HG03064 (cell line): ENCODE results near the gene LYPD6.
"Not testable (repeated sequence)": the region's sequence is repeated elsewhere in the genome, so short reads cannot be mapped to it uniquely, and the experiment has no call there.

Experiments
- ATAC-seq: cut with Tn5 transposase; IDR thresholded peaks from one replicate; pipeline ENCODE4 v1.9.1; 2021; ENCODE audit warnings: low read depth; ENCODE audit not compliant: unreplicated experiment

The LYPD6 gene

DNA sequence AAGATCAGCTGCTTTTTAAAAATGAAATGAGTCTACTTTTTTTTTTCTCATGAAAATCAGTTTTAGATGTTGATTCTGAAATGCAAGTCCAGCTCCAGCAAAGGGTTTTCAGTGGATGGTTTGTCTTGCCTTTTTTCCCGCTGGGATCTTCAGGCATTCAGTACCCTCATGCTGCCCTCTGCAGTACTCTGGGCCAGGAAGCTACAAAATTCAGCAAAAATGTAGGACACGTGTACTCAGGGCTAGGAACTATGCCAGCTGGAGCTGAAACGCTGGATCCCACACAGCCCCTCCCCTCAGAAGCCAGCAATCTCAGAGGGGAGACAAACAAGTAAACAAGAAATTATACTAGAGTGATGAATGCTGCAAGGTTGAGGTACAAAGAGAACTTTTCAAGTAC is 159.9 kb downstream of the LYPD6 start:
- ATAC-seq = no peak

GRCh38 chr2:149492923-149493322 is 162.5 kb downstream of the LYPD6 start:
- no peak for ATAC-seq

DNA sequence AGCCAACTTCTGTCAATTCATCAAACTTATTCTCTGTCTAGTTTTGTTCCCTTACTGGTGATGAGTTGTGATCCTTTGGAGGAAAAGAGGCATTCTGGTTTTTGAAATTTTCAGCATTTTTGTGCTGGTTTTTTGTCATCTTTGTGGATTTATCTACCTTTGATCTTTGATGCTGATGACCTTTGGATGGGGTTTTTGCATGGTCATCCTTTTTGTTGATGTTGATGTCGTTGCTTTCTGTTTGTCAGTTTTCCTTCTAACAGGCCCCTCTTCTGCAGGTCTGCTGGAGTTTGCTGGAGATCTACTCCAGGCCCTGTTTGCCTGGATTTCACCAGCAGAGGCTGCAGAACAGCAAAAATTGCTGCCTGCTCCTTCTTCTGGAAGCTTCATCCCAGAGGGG is 168.8 kb downstream of the LYPD6 start:
- not testable (repeated sequence) for ATAC-seq

DNA sequence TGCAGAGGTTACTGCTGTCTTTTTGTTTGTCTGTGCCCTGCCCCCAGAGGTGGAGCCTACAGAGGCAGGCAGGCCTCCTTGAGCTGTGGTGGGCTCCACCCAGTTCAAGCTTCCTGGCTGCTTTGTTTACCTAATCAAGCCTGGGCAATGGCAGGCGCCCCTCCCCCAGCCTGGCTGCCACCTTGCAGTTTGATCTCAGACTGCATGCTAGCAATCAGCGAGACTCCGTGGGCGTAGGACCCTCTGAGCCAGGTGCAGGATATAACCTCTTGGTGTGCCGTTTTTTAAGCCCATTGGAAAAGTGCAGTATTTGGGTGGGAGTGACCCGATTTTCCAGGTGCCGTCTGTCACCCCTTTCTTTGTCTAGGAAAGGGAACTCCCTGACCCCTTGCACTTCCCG is 176.4 kb downstream of the LYPD6 start:
- not testable (repeated sequence) for ATAC-seq

GRCh38 chr2:149507974-149508373 is 177.6 kb downstream of the LYPD6 start:
- ATAC-seq = no peak

- ATAC-seq = no peak
These were observed 183.1 kb downstream of the LYPD6 start for GRCh38 chr2:149513461-149513860.
